ENCODE results near the gene MYBPC2. TPM values are rescaled to one million over a fixed set of nuclear protein-coding genes. Genes with fewer than 3 reads are reported as not detected.
A peak's percentile ranks its signal among the peaks of the same experiment; 100 is the strongest.

Gene MYBPC2
- total and polyA plus RNA-seq, 2 donors (not counting 1 experiment from before 2014, with no cell fraction given): 1.1 to 1.7 TPM

- 34% methylated on average over 28 of the region's 42 CpGs for WGBS (ENCODE audit: insufficient coverage)
- H3K9me3 Mint-ChIP-seq (ENCODE audit: insufficient read depth): no peaks in the 10 kb centered on the region
- DNase-seq: peak; percentile 73
- Histone ChIP-seq H3K4me2 (replicated peaks; ENCODE audit: low read depth, low read length, poor library complexity, severe bottlenecking) (peak overlapping the region; percentile 97), H3K9ac (ENCODE audit: low read length) (peak overlapping the region; percentile 97), H3K4me1 (ENCODE audit: control insufficient read depth in 2 of 2, insufficient read depth in 2 of 2, low read length in 2 of 2) (peaks cover 48 to 71% of the 10 kb centered on the region in 2 donors), H4K20me1 (ENCODE audit: control insufficient read depth, insufficient read depth, low read length, poor library complexity, severe bottlenecking) (peaks cover 33% of the 10 kb centered on the region), H3K27me3 (replicated peaks in 1 of 4; ENCODE audit: control extremely low read depth in 1 of 4, control insufficient read depth in 3 of 4, insufficient read depth in 4 of 4, low read length in 3 of 4) (no peaks in the 10 kb centered on the region), H3K36me3 (replicated peaks in 1 of 2; ENCODE audit: control extremely low read depth in 1 of 2, control insufficient read depth in 1 of 2, extremely low read depth in 1 of 2, insufficient read depth in 2 of 2, low read length in 1 of 2) (peaks cover 0 to 18% of the 10 kb centered on the region in 2 experiments), H2AFZ (ENCODE audit: insufficient read depth, low read depth, low read length, poor library complexity, severe bottlenecking) (no peak overlapping the region), H3K27ac (ENCODE audit: low read length in 2 of 2) (peak overlapping the region; percentile 97 to 98), H3K9me3 (ENCODE audit: control extremely low read depth in 1 of 3, control insufficient read depth in 2 of 3, insufficient read depth in 1 of 3, low read length in 2 of 3) (no peaks in the 10 kb centered on the region), H3K79me2 (ENCODE audit: control insufficient read depth, insufficient read depth, low read length) (peaks cover 55% of the 10 kb centered on the region), H3K4me3 (ENCODE audit: control extremely low read depth in 1 of 5, extremely low read depth in 1 of 5, insufficient read depth in 1 of 5, low read depth in 2 of 5, low read length in 4 of 5) (peak overlapping the region in 4 of 5 experiments; percentile 83 to 98 (median 88))
- POLR2A ChIA-PET: interaction anchor here (0.5 to 6.4 kb wide), 7 partner anchors 8 to 364 kb away, joined by 3 to 96 read pairs (median 3); partner anchors contain the start of gene MYBPC2
- peak overlapping the region; percentile 94 for H3K4me3 Mint-ChIP-seq
- H3K4me1 Mint-ChIP-seq: peaks cover 58% of the 10 kb centered on the region
- CTCF ChIA-PET: interaction anchor here (1.0 to 7.3 kb wide), 5 partner anchors 20 to 60 kb away, joined by 3 to 36 read pairs (median 4); partner anchors contain the start of gene POLD1
- intact Hi-C loops (cut with micrococcal nuclease): loop anchor here (5.0 kb wide), 1 partner anchor 75 kb away; no protein-coding TSS in a partner anchor
- no peaks in the 10 kb centered on the region for H3K27me3 Mint-ChIP-seq
- ATAC-seq (ENCODE audit: low read depth): no peak
- H3K27ac Mint-ChIP-seq: peak overlapping the region; percentile 98
- no peak for TF ChIP-seq EZH2 (IDR thresholded peaks at IDR 0.05; ENCODE audit: borderline replicate concordance, insufficient read depth, low read depth, low read length, poor library complexity, severe bottlenecking)
These were observed 15.3 kb upstream of the MYBPC2 start for GRCh38 chr19:50417111-50418081.

GRCh38 chr19:50418176-50419021 lies 14.3 kb upstream of the MYBPC2 start, which contains the start of gene SPIB:
Gene SPIB (plus strand): TSS chr19:50418938. CDS start chr19:50418963, 25 bp downstream.
- peak within 1 kb of the TSS; percentile 90 for H3K27ac Mint-ChIP-seq
- POLR2A ChIA-PET: interaction anchor here (0.6 to 6.4 kb wide), 7 partner anchors 12 to 754 kb away, joined by 5 to 96 read pairs (median 8); partner anchors contain the start of genes MYBPC2, NR1H2 and POLD1

More at GRCh38 chr19:50418176-50419021, 14.3 kb upstream of the MYBPC2 start, which contains the start of gene SPIB:
- Mint-ChIP-seq H3K4me1 (peaks cover 65% of the 10 kb centered on the region), H3K27me3 (no peaks in the 10 kb centered on the region), H3K4me3 (peak within 1 kb of the TSS; percentile 94), H3K9me3 (ENCODE audit: insufficient read depth) (no peaks in the 10 kb centered on the region)
- Histone ChIP-seq H3K4me3 (ENCODE audit: control extremely low read depth in 1 of 5, extremely low read depth in 1 of 5, insufficient read depth in 1 of 5, low read depth in 2 of 5, low read length in 4 of 5) (peak within 1 kb of the TSS; percentile 83 to 98 (median 87)), H3K79me2 (ENCODE audit: control insufficient read depth, insufficient read depth, low read length) (peaks cover 65% of the 10 kb centered on the region), H3K9ac (ENCODE audit: low read length) (peak within 1 kb of the TSS; percentile 97), H3K9me3 (ENCODE audit: control extremely low read depth in 1 of 3, control insufficient read depth in 2 of 3, insufficient read depth in 1 of 3, low read length in 2 of 3) (no peaks in the 10 kb centered on the region), H3K36me3 (replicated peaks in 1 of 2; ENCODE audit: control extremely low read depth in 1 of 2, control insufficient read depth in 1 of 2, extremely low read depth in 1 of 2, insufficient read depth in 2 of 2, low read length in 1 of 2) (peaks cover 0 to 28% of the 10 kb centered on the region in 2 experiments), H2AFZ (ENCODE audit: insufficient read depth, low read depth, low read length, poor library complexity, severe bottlenecking) (peak within 1 kb of the TSS; percentile 41), H4K20me1 (ENCODE audit: control insufficient read depth, insufficient read depth, low read length, poor library complexity, severe bottlenecking) (peaks cover 43% of the 10 kb centered on the region), H3K4me2 (replicated peaks; ENCODE audit: low read depth, low read length, poor library complexity, severe bottlenecking) (peak within 1 kb of the TSS; percentile 97), H3K27ac (ENCODE audit: low read length in 2 of 2) (peak within 1 kb of the TSS; percentile 97 to 98), H3K4me1 (ENCODE audit: control insufficient read depth in 2 of 2, insufficient read depth in 2 of 2, low read length in 2 of 2) (peaks cover 57 to 81% of the 10 kb centered on the region in 2 donors), H3K27me3 (replicated peaks in 1 of 4; ENCODE audit: control extremely low read depth in 1 of 4, control insufficient read depth in 3 of 4, insufficient read depth in 4 of 4, low read length in 3 of 4) (no peaks in the 10 kb centered on the region)
- intact Hi-C loops (cut with micrococcal nuclease): loop anchor here (5.0 kb wide), 1 partner anchor 76 kb away; no protein-coding TSS in a partner anchor
- WGBS (ENCODE audit: insufficient coverage): 1% methylated on average over 24 of the region's 34 CpGs
- TF ChIP-seq EZH2 (IDR thresholded peaks at IDR 0.05; ENCODE audit: borderline replicate concordance, insufficient read depth, low read depth, low read length, poor library complexity, severe bottlenecking) (no peak), CTCF (IDR thresholded peaks at IDR 0.05) (no peak)
- CTCF ChIA-PET: interaction anchor here (0.9 to 7.3 kb wide), 6 partner anchors 10 to 61 kb away, joined by 3 to 36 read pairs (median 4); partner anchors contain the start of gene POLD1
- DNase-seq (peak; percentile 82), ATAC-seq (ENCODE audit: low read depth) (peak; percentile 34)

Data from B cell (primary cell).